ENCODE measurements around the gene C14orf180.
A peak's percentile ranks its signal among the peaks of the same experiment; 100 is the strongest.
"Not testable (repeated sequence)": the region's sequence is repeated elsewhere in the genome, so short reads cannot be mapped to it uniquely, and the experiment has no call there.

The C14orf180 gene

DNA sequence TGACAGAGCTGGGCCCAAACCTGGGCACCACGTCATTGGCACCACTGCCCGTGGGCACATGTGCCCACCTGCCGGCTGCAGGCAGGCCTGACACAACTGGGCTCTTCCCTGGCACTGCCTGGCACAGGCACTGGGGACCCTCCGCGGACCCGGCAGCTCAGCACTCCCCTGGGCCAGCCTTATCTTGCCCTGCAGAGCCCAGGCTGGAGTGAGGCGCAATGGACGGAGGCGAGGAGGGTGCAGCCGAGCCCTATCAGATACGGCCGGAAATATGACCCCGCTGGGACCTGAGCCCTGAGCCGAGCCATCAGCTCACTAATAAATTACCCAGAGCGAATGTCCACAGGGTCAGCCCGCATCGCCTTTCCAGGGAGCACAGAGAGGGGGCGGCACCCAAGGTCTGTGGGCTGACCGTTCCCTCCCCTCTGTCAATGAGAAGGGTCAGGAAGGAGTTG, 1.7 kb upstream of the C14orf180 start:
- H3K4me3 ChIP-seq (ENCODE audit: low read depth, low read length) = no peak overlapping the region
- POLR2A ChIA-PET = no interaction called here
- no peak overlapping the region for H3K27ac ChIP-seq (ENCODE audit: extremely low read depth, low read depth, low read length)
- TF ChIP-seq ZNF629 (tag by site-specific recombination; IDR thresholded peaks at IDR 0.05) = no peak
- TF ChIP-seq, protein P1, sequence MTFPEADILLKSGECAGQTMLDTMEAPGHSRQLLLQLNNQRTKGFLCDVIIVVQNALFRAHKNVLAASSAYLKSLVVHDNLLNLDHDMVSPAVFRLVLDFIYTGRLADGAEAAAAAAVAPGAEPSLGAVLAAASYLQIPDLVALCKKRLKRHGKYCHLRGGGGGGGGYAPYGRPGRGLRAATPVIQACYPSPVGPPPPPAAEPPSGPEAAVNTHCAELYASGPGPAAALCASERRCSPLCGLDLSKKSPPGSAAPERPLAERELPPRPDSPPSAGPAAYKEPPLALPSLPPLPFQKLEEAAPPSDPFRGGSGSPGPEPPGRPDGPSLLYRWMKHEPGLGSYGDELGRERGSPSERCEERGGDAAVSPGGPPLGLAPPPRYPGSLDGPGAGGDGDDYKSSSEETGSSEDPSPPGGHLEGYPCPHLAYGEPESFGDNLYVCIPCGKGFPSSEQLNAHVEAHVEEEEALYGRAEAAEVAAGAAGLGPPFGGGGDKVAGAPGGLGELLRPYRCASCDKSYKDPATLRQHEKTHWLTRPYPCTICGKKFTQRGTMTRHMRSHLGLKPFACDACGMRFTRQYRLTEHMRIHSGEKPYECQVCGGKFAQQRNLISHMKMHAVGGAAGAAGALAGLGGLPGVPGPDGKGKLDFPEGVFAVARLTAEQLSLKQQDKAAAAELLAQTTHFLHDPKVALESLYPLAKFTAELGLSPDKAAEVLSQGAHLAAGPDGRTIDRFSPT (tag by site-specific recombination; IDR thresholded peaks at IDR 0.05) = peak; percentile 58; the same call in 1 of the 2 replicates
- no peaks in the 10 kb centered on the region for H3K36me3 ChIP-seq (ENCODE audit: control insufficient read depth in 2 of 2, insufficient read depth in 1 of 2, low read length in 2 of 2)
- CTCF ChIA-PET = interaction anchor here (0.6 to 1.5 kb wide), 2 partner anchors 62 to 125 kb away, joined by 3 read pairs; no protein-coding TSS in a partner anchor
- no peaks in the 10 kb centered on the region for H3K9me3 ChIP-seq (ENCODE audit: control insufficient read depth, insufficient read depth, low read depth, low read length)
- no peaks in the 10 kb centered on the region for H3K4me1 ChIP-seq (ENCODE audit: control insufficient read depth, insufficient read depth, low read length)

DNA sequence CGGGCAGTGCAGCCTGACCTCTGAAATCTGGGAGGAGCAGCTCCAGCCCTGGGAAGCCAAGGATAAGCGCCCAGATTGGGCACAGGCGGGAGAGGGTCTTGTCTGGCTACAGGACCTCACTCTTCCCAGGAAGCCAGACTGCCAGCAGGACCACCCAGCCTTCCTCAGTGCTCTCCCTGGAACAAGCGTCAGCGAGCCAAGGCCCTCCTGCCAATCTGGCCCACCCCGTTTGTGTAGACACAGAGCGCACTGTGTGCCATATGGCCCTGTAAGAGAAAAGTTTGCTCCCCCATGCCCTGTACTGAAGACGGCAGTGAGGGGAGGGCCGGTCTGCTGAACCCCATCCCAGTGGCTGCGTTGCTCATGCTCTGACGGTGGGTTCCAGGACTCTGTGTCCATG, 1.2 kb upstream of the C14orf180 start:
- TF ChIP-seq, protein P2, sequence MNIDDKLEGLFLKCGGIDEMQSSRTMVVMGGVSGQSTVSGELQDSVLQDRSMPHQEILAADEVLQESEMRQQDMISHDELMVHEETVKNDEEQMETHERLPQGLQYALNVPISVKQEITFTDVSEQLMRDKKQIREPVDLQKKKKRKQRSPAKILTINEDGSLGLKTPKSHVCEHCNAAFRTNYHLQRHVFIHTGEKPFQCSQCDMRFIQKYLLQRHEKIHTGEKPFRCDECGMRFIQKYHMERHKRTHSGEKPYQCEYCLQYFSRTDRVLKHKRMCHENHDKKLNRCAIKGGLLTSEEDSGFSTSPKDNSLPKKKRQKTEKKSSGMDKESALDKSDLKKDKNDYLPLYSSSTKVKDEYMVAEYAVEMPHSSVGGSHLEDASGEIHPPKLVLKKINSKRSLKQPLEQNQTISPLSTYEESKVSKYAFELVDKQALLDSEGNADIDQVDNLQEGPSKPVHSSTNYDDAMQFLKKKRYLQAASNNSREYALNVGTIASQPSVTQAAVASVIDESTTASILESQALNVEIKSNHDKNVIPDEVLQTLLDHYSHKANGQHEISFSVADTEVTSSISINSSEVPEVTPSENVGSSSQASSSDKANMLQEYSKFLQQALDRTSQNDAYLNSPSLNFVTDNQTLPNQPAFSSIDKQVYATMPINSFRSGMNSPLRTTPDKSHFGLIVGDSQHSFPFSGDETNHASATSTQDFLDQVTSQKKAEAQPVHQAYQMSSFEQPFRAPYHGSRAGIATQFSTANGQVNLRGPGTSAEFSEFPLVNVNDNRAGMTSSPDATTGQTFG (tag by site-specific recombination; IDR thresholded peaks at IDR 0.05; ENCODE audit: borderline replicate concordance) = no peak
- Histone ChIP-seq H3K9me3 (ENCODE audit: control insufficient read depth, insufficient read depth, low read depth, low read length) (no peaks in the 10 kb centered on the region), H3K36me3 (ENCODE audit: control insufficient read depth in 2 of 2, insufficient read depth in 1 of 2, low read length in 2 of 2) (no peaks in the 10 kb centered on the region), H3K4me1 (ENCODE audit: control insufficient read depth, insufficient read depth, low read length) (no peaks in the 10 kb centered on the region), H3K27ac (ENCODE audit: extremely low read depth, low read depth, low read length) (no peak overlapping the region), H3K4me3 (ENCODE audit: low read depth, low read length) (no peak overlapping the region)
- ChIA-PET CTCF (no interaction called here), POLR2A (no interaction called here)

DNA sequence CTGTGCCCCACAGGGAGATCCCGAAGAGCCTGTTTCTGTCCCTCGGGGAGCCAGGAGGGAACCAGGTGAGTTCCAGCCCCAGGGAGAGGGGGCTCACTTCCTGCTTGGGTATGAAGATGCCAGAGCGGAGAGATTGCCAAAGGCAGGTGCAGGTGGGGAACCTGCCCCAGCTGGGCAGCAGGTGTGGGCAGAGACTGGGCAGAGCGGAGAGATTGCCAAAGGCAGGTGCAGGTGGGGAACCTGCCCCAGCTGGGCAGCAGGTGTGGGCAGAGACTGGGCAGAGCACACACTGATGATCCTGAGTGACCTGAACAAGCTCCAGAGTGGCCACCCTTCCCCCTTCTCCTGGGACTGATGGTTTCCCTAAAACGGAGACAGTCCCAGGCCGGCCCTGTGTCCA, 375 bp downstream of the C14orf180 start:
- H3K9me3 ChIP-seq (ENCODE audit: control insufficient read depth, insufficient read depth, low read depth, low read length); H3K36me3 ChIP-seq (ENCODE audit: control insufficient read depth in 2 of 2, insufficient read depth in 1 of 2, low read length in 2 of 2); POLR2A ChIA-PET; H3K4me3 ChIP-seq (ENCODE audit: low read depth, low read length); H3K4me1 ChIP-seq (ENCODE audit: control insufficient read depth, insufficient read depth, low read length); H3K27ac ChIP-seq (ENCODE audit: extremely low read depth, low read depth, low read length): not testable (repeated sequence)
- CTCF ChIA-PET = interaction anchor here (1.4 kb wide), 1 partner anchor 60 kb away, joined by 3 read pairs; no protein-coding TSS in a partner anchor

DNA sequence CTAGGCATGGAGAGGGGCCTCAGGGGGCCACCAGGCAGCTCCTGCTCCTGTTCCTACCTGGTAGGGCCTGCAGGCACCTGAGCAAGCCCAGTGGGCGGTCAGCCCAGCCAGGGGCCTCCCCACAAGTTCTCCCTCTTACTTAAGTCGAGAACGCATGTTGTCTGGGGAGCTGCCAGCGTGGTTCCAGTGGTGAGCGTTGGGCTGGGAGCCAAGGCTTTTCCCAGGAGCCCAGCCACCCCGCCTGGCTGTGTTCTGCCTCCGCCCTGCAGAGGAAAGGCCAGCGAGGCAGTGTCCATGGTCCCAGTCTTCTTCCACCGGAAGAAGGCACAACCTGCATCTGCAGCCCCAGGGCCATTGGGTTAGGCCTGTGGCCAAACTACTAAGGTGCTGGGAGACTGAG, 1.4 kb downstream of the C14orf180 start:
- ChIA-PET POLR2A (no interaction called here), CTCF (interaction anchor here (0.6 to 1.4 kb wide), 2 partner anchors 21 to 59 kb away, joined by 3 to 4 read pairs; no protein-coding TSS in a partner anchor)
- TF ChIP-seq, protein P3, sequence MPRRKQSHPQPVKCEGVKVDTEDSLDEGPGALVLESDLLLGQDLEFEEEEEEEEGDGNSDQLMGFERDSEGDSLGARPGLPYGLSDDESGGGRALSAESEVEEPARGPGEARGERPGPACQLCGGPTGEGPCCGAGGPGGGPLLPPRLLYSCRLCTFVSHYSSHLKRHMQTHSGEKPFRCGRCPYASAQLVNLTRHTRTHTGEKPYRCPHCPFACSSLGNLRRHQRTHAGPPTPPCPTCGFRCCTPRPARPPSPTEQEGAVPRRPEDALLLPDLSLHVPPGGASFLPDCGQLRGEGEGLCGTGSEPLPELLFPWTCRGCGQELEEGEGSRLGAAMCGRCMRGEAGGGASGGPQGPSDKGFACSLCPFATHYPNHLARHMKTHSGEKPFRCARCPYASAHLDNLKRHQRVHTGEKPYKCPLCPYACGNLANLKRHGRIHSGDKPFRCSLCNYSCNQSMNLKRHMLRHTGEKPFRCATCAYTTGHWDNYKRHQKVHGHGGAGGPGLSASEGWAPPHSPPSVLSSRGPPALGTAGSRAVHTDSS (tag by site-specific recombination; IDR thresholded peaks at IDR 0.05) = no peak
- TF ChIP-seq, protein P4, sequence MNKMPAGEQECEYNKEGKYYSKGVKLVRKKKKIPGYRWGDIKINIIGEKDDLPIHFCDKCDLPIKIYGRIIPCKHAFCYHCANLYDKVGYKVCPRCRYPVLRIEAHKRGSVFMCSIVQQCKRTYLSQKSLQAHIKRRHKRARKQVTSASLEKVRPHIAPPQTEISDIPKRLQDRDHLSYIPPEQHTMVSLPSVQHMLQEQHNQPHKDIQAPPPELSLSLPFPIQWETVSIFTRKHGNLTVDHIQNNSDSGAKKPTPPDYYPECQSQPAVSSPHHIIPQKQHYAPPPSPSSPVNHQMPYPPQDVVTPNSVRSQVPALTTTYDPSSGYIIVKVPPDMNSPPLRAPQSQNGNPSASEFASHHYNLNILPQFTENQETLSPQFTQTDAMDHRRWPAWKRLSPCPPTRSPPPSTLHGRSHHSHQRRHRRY (tag by site-specific recombination; IDR thresholded peaks at IDR 0.05) = no peak
- TF ChIP-seq, protein P5, sequence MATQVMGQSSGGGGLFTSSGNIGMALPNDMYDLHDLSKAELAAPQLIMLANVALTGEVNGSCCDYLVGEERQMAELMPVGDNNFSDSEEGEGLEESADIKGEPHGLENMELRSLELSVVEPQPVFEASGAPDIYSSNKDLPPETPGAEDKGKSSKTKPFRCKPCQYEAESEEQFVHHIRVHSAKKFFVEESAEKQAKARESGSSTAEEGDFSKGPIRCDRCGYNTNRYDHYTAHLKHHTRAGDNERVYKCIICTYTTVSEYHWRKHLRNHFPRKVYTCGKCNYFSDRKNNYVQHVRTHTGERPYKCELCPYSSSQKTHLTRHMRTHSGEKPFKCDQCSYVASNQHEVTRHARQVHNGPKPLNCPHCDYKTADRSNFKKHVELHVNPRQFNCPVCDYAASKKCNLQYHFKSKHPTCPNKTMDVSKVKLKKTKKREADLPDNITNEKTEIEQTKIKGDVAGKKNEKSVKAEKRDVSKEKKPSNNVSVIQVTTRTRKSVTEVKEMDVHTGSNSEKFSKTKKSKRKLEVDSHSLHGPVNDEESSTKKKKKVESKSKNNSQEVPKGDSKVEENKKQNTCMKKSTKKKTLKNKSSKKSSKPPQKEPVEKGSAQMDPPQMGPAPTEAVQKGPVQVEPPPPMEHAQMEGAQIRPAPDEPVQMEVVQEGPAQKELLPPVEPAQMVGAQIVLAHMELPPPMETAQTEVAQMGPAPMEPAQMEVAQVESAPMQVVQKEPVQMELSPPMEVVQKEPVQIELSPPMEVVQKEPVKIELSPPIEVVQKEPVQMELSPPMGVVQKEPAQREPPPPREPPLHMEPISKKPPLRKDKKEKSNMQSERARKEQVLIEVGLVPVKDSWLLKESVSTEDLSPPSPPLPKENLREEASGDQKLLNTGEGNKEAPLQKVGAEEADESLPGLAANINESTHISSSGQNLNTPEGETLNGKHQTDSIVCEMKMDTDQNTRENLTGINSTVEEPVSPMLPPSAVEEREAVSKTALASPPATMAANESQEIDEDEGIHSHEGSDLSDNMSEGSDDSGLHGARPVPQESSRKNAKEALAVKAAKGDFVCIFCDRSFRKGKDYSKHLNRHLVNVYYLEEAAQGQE (tag by site-specific recombination; IDR thresholded peaks at IDR 0.05) = peak; percentile 44; the same call in 1 of the 2 replicates
- no peak for TF ChIP-seq KLF1 (tag by site-specific recombination; IDR thresholded peaks at IDR 0.05)
- no peak for TF ChIP-seq RBAK (tag by site-specific recombination; IDR thresholded peaks at IDR 0.05)
- peak; percentile 71 for TF ChIP-seq ZIC2 (tag by site-specific recombination; IDR thresholded peaks at IDR 0.05)
- peak; percentile 91 for TF ChIP-seq ZNF341 (tag by site-specific recombination; IDR thresholded peaks at IDR 0.05; ENCODE audit: low read depth)
- no peak for TF ChIP-seq ZNF146 (tag by site-specific recombination; IDR thresholded peaks at IDR 0.05)
- TF ChIP-seq, protein P6, sequence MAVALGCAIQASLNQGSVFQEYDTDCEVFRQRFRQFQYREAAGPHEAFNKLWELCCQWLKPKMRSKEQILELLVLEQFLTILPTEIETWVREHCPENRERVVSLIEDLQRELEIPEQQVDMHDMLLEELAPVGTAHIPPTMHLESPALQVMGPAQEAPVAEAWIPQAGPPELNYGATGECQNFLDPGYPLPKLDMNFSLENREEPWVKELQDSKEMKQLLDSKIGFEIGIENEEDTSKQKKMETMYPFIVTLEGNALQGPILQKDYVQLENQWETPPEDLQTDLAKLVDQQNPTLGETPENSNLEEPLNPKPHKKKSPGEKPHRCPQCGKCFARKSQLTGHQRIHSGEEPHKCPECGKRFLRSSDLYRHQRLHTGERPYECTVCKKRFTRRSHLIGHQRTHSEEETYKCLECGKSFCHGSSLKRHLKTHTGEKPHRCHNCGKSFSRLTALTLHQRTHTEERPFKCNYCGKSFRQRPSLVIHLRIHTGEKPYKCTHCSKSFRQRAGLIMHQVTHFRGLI (tag by site-specific recombination; IDR thresholded peaks at IDR 0.05) = peak; percentile 49; the same call in 1 of the 2 replicates
- no peak for TF ChIP-seq ZBTB8A (tag by site-specific recombination; IDR thresholded peaks at IDR 0.05)
- no peak for TF ChIP-seq ZNF510 (tag by site-specific recombination; IDR thresholded peaks at IDR 0.05; ENCODE audit: insufficient replicate concordance)

More for the DNA sequence above, 1.4 kb downstream of the C14orf180 start:
- Histone ChIP-seq H3K9me3 (ENCODE audit: control insufficient read depth, insufficient read depth, low read depth, low read length) (no peaks in the 10 kb centered on the region), H3K27ac (ENCODE audit: extremely low read depth, low read depth, low read length) (no peak overlapping the region), H3K4me3 (ENCODE audit: low read depth, low read length) (no peak overlapping the region), H3K36me3 (ENCODE audit: control insufficient read depth in 2 of 2, insufficient read depth in 1 of 2, low read length in 2 of 2) (no peaks in the 10 kb centered on the region), H3K4me1 (ENCODE audit: control insufficient read depth, insufficient read depth, low read length) (no peaks in the 10 kb centered on the region)
